K562 (cell line): Measurements from ENCODE around the gene SUMF2. TPM values are rescaled to one million over a fixed set of nuclear protein-coding genes. Genes with fewer than 3 reads are reported as not detected.

ENCODE experiments used
- ARID2 ChIP-seq: fragments of 450-650 bp; IDR thresholded peaks from 2 replicates; pipeline ENCODE4 v1.6.1; 2017; ENCODE audit warnings: antibody characterized with exemption, mild to moderate bottlenecking
- BMI1 ChIP-seq: fragments of 150-350 bp; IDR thresholded peaks from 2 replicates; pipeline ENCODE4 v1.6.1; 2014; ENCODE audit warnings: low read length
- CREBBP ChIP-seq: IDR thresholded peaks from one replicate; pipeline ENCODE4 v1.6.1; 2012; ENCODE audit warnings: low read depth, mild to moderate bottlenecking, control low read depth, inconsistent platforms, low read length
- ELF2 ChIP-seq: fragments of 250-450 bp; sonication (Bioruptor Pico); IDR thresholded peaks from 2 replicates; pipeline ENCODE4 v1.5.0; 2021; ENCODE audit warnings: mild to moderate bottlenecking
- HNRNPL ChIP-seq: fragments of 200-400 bp; formaldehyde crosslinking; IDR thresholded peaks from 2 replicates; pipeline ENCODE4 v1.6.1; 2017; ENCODE audit warnings: low read depth, mild to moderate bottlenecking, low read length
- KLF10 ChIP-seq: fragments of 250-450 bp; sonication (Bioruptor Pico); IDR thresholded peaks from 2 replicates; pipeline ENCODE4 v1.6.1; 2021; ENCODE audit warnings: matching md5 sums
- MEF2A ChIP-seq: IDR thresholded peaks from 2 replicates; pipeline ENCODE4 v1.6.1; 2011; ENCODE audit warnings: low read depth, mild to moderate bottlenecking, low read length, moderate library complexity; ENCODE audit not compliant: control insufficient read depth
- NBN ChIP-seq: fragments of 450-650 bp; IDR thresholded peaks from 2 replicates; pipeline ENCODE4 v1.6.1; 2016; ENCODE audit warnings: low read depth, mild to moderate bottlenecking
- NFIC ChIP-seq: fragments of 450-650 bp; IDR thresholded peaks from 2 replicates; pipeline ENCODE4 v1.6.1; 2017; ENCODE audit warnings: mild to moderate bottlenecking, inconsistent platforms
- PTTG1 ChIP-seq: fragments of 450-650 bp; IDR thresholded peaks from 2 replicates; pipeline ENCODE4 v1.6.1; 2016; ENCODE audit warnings: low read depth, mild to moderate bottlenecking, missing genetic modification characterization, missing compliant biosample characterization
- RBM17 ChIP-seq: fragments of 200-400 bp; formaldehyde crosslinking; IDR thresholded peaks from 2 replicates; pipeline ENCODE4 v1.6.1; 2017; ENCODE audit warnings: low read depth, mild to moderate bottlenecking, low read length, borderline replicate concordance
- SREBF1 ChIP-seq: fragments of 150-350 bp; IDR thresholded peaks from 2 replicates; pipeline ENCODE4 v1.6.1; 2014; ENCODE audit warnings: antibody characterized with exemption, low read depth, low read length, borderline replicate concordance
- ZNF197 ChIP-seq: fragments of 200-800 bp; sonication (Bioruptor generic); IDR thresholded peaks from 2 replicates; pipeline ENCODE4 v1.6.1; 2016; ENCODE audit warnings: low read depth, missing genetic modification characterization, missing compliant biosample characterization
- polyA plus RNA-seq, 8 experiments: library from polyadenylated mRNA; depleted of rRNA in 4 of 8; stranded (reverse) in 5 of 8; unstranded in 3 of 8; fragments of >200 nt; fragmentation: Nextera tagmentation in 2 of 8; fragmentation: Illumina TruSeq in 1 of 8; extraction: Ambion mirVana in 2 of 8; extraction: Trizol in 1 of 8; gene quantifications; 2 replicates each; pipeline versions ENCODE4 v1.2.1 to v1.2.3, GENCODE V29; 2011 to 2014; ENCODE audit warnings: inconsistent platforms in 1 of 8, missing spikeins in 1 of 8
- total RNA-seq, 7 experiments: library from RNA; depleted of rRNA in 6 of 7; stranded (reverse); fragments of >200 nt in 6 of 7; fragmentation: Illumina TruSeq in 2 of 7; extraction: Trizol in 2 of 7; gene quantifications; 2 replicates each; pipeline versions ENCODE4 v1.2.1 to v1.2.3, GENCODE V29; 2011 to 2021; ENCODE audit warnings: low replicate concordance in 1 of 7
- TF ChIP-seq, protein P1 (sequence below), 2 experiments: fragments of 450-650 bp; formaldehyde crosslinking in 1 of 2; IDR thresholded peaks; 2 replicates each; pipeline versions ENCODE4 v1.4.0 to v1.6.1; 2014 to 2020; ENCODE audit warnings: mild to moderate bottlenecking in 2 of 2, borderline replicate concordance in 1 of 2, low read depth in 1 of 2
- TF ChIP-seq, protein P2 (sequence below): fragments of 450-650 bp; IDR thresholded peaks from 2 replicates; pipeline ENCODE4 v1.7.0; 2016; ENCODE audit warnings: borderline replicate concordance
- TF ChIP-seq, protein P3 (sequence below): fragments of 250-450 bp; sonication (Bioruptor Pico); IDR thresholded peaks from 2 replicates; pipeline ENCODE4 v1.4.0; 2020

SUMF2 gene
- total and polyA plus RNA-seq, 9 of the 15 experiments (the other 6 are each of a cell fraction or from before 2014, with no cell fraction given): 39.0 to 113 (median 67.7) TPM

DNA sequence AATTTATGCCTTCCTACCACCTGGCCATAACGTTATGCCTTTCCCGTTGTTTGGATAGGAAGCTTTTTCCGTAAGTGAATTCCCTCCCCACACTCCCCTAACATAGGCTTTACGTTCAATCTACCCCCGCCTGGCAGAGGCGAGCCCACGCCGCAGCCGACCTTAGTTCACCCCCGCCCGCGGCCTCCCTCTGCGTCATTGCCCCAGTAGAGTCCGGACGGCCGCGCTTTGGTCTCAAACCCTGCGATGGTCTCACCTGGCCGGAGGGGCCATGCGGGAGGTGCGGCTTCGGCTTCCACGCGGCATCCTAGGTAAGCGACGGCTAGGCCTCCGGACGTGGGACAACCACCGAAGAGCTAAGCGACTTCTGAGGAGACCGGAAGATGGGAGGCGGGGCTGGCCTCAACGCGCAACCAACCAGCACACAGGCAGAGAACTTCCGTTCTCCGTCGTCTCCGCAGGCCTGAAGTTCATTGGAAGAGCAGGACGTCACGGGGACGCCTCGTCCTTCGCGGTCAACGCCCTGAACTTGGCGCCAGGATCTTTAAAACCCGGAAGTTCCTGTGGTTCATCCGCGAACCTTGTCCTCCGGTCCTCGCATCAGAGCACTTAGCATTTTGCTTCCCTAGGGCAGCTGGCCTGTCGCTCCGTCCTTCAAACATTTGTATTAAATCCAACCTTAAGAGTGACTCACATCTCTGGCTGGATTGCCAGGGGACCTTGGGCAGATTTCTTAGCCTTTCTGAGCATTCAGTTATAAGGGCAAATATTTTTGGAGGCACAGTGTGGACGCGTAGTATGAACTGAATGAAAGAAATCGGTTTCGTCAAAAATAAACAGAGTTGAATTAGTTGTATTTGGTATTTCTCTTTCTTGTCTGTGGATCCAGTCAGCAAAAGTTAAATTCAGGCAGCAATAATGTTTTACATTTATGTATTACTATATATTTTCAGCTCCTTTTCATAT, 42.3 kb downstream of the SUMF2 start, which contains the start of gene CHCHD2 (continued):
- TF ChIP-seq, protein P1, sequence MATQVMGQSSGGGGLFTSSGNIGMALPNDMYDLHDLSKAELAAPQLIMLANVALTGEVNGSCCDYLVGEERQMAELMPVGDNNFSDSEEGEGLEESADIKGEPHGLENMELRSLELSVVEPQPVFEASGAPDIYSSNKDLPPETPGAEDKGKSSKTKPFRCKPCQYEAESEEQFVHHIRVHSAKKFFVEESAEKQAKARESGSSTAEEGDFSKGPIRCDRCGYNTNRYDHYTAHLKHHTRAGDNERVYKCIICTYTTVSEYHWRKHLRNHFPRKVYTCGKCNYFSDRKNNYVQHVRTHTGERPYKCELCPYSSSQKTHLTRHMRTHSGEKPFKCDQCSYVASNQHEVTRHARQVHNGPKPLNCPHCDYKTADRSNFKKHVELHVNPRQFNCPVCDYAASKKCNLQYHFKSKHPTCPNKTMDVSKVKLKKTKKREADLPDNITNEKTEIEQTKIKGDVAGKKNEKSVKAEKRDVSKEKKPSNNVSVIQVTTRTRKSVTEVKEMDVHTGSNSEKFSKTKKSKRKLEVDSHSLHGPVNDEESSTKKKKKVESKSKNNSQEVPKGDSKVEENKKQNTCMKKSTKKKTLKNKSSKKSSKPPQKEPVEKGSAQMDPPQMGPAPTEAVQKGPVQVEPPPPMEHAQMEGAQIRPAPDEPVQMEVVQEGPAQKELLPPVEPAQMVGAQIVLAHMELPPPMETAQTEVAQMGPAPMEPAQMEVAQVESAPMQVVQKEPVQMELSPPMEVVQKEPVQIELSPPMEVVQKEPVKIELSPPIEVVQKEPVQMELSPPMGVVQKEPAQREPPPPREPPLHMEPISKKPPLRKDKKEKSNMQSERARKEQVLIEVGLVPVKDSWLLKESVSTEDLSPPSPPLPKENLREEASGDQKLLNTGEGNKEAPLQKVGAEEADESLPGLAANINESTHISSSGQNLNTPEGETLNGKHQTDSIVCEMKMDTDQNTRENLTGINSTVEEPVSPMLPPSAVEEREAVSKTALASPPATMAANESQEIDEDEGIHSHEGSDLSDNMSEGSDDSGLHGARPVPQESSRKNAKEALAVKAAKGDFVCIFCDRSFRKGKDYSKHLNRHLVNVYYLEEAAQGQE (IDR thresholded peaks at IDR 0.05; ENCODE audit: borderline replicate concordance): no peak
- TF ChIP-seq, protein P1 (CRISPR knock-in tag; IDR thresholded peaks at IDR 0.05; ENCODE audit: low read depth): no peak
- TF ChIP-seq SREBF1 (no peak), NFIC (peak; percentile 42), HNRNPL (no peak), KLF10 (0 out of 2 replicates have a peak, but pooled peaks have one; percentile 22), MEF2A (no peak), BMI1 (no peak), ZNF197 (CRISPR knock-in tag) (no peak), ELF2 (peak; percentile 45), CREBBP (no peak), RBM17 (no peak), PTTG1 (tag) (no peak), ARID2 (no peak), NBN (no peak)
- TF ChIP-seq, protein P2, sequence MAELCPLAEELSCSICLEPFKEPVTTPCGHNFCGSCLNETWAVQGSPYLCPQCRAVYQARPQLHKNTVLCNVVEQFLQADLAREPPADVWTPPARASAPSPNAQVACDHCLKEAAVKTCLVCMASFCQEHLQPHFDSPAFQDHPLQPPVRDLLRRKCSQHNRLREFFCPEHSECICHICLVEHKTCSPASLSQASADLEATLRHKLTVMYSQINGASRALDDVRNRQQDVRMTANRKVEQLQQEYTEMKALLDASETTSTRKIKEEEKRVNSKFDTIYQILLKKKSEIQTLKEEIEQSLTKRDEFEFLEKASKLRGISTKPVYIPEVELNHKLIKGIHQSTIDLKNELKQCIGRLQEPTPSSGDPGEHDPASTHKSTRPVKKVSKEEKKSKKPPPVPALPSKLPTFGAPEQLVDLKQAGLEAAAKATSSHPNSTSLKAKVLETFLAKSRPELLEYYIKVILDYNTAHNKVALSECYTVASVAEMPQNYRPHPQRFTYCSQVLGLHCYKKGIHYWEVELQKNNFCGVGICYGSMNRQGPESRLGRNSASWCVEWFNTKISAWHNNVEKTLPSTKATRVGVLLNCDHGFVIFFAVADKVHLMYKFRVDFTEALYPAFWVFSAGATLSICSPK: no peak
- TF ChIP-seq, protein P3, sequence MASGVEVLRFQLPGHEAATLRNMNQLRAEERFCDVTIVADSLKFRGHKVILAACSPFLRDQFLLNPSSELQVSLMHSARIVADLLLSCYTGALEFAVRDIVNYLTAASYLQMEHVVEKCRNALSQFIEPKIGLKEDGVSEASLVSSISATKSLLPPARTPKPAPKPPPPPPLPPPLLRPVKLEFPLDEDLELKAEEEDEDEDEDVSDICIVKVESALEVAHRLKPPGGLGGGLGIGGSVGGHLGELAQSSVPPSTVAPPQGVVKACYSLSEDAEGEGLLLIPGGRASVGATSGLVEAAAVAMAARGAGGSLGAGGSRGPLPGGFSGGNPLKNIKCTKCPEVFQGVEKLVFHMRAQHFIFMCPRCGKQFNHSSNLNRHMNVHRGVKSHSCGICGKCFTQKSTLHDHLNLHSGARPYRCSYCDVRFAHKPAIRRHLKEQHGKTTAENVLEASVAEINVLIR: 0 out of 2 replicates have a peak, but pooled peaks have one; percentile 33
